Breast epithelium (tissue), 3 donors: ENCODE results near the gene CXCR6.

Experiments used
- CTCF ChIP-seq, 3 donors: fragments of 450-650 bp; IDR thresholded peaks; one replicate each; pipeline ENCODE4 v1.5.1; 2016 to 2017; ENCODE audit warnings: antibody characterized with exemption in 3 of 3, mild to moderate bottlenecking in 3 of 3, moderate library complexity in 3 of 3
- POLR2A ChIP-seq: fragments of 450-650 bp; IDR thresholded peaks from one replicate; pipeline ENCODE4 v1.6.1; 2016; ENCODE audit warnings: antibody characterized with exemption, mild to moderate bottlenecking, moderate library complexity
- POLR2AphosphoS5 ChIP-seq, 3 donors: sonication (generic); formaldehyde crosslinking; IDR thresholded peaks; one replicate each; pipeline ENCODE4 v1.6.1; 2017; ENCODE audit warnings: antibody characterized with exemption in 3 of 3

GRCh38 chr3:45911511-45912226 is 31.6 kb upstream of the CXCR6 start:
- TF ChIP-seq CTCF (IDR thresholded peaks at IDR 0.05) = no peak
- TF ChIP-seq POLR2A = no peak
- TF ChIP-seq POLR2AphosphoS5 (IDR thresholded peaks at IDR 0.05) = no peak
